GM10847 (cell line): ENCODE data around the gene PMEL.
A peak's percentile ranks its signal among the peaks of the same experiment; 100 is the strongest.

ENCODE experiments used
- POLR2A ChIP-seq: IDR thresholded peaks from 2 replicates; pipeline ENCODE4 v1.6.1; 2011; ENCODE audit not compliant: insufficient read length; ENCODE audit errors: extremely low read depth

The PMEL gene

GRCh38 chr12:55985341-55985740 lies 19.5 kb upstream of the PMEL start:
- no peak for TF ChIP-seq POLR2A

DNA sequence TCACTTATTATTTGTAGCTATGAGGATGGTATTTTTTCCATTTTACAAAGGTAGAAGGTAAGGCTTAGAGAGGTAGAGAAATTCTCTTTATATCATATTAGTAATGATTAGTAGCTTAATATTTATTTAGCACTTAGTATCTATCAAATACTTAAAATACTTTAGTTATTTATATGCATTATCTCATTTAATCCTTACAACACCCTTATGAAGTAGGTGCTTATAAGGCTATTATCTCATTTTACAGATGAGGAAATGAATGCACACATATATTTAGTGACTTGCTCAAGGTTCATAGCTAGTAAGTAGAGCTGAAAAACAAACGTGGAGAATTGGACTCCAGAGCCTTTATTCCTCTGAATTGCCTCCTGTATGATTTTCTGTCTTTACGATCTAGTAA lies 19.0 kb upstream of the PMEL start:
- TF ChIP-seq POLR2A = no peak

DNA sequence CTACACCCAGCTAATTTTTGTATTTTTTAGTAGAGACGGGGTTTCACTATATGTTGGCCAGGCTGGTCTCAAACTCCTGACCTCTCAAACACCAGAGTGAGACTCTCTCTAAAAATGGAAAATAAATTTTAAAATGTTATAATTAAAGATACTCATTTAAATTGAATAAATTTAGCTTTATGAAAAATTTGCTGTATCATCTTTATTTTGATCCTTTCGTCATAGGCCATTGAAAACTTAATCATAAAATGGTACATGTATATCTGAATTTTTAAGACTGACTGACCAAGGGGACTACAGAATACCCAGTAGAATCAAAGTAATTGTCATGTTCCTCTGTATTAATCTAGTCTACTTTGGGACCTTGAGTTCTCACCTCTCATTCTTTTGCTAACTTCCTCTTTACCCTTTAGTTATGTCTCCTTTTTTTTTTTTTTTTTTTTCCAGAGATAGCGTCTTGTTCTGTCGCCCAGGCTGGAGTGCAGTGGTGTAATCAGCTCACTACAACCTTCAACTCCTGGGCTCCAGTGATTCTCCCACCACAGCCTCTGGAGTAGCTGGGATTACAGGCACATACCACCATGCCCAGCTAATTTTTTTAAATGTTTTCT lies 17.5 kb upstream of the PMEL start:
- TF ChIP-seq POLR2A = no peak

DNA sequence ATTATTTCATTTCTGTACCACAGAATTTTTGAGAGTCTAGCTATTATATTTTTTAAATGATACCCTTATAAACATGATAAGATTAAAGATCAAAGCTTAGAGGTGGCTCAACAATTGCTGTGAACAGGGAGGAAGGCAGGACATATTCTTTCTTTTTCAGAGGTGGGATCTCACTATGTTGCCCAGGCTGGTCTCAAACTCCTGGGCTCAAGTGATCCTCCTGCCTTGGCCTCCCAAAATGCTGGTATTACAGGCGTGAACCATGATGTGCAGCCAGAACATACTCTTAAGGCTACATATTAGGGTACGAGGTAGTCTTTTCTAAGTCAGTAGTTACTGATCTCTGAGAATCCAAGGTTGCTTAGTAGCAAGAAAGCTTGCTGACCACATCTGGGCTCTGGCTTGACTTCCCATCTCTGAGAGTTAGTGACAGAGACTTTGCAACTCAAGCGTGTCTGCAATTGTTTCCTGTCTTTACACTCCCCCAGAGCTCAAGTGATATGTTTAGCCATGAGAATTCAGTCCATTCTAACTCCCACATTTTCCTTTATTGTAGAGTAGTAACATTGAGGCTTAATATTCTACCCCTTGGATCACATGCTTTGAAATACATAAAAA lies 16.6 kb upstream of the PMEL start:
- no peak for TF ChIP-seq POLR2A

DNA sequence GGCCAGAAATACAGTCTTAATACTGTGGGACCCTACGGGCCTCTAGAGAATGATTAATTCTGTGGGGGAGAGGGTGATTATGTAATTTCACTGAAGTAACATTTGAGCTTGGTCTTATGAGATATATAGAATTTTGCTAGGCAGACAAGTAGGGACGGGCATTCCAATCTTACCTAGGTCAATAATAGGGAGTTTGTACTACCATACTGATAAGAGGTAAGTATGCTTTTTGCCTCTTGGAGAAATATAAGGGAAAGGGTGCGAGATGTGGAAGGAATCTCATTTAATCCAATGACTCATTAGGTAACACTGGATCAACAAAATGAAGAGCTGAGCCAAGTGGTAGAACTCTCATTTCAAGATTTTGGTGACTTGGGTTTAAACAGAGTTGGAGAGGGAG lies 13.2 kb upstream of the PMEL start:
- TF ChIP-seq POLR2A = no peak

DNA sequence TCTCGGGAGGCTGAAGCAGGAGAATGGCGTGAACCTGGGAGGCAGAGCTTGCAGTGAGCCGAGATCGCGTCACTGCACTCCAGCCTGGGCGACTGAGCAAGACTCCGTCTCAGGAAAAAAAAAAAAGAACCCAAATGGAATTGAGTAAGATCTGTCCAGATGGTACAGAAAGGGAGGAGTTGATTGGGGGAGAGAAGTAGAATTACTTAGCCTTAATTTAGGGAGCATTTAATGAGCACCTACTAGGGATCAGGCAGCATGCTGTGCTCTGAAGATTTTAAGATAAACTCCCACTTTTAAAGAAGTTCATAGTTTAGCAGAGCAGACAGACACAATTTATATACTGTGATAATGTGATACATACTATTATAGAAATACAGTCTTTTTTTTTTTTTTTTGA lies 12.6 kb upstream of the PMEL start:
- TF ChIP-seq POLR2A = no peak

GRCh38 chr12:55974308-55974730 lies 8.5 kb upstream of the PMEL start:
- no peak for TF ChIP-seq POLR2A

- TF ChIP-seq POLR2A = peak; percentile 86
These were observed 7.9 kb upstream of the PMEL start, which contains the start of gene RAB5B for GRCh38 chr12:55973599-55974307. Gene RAB5B (plus strand): TSS chr12:55974078. CDS start chr12:55986961, 12,883 bp downstream.

- TF ChIP-seq POLR2A = no peak
These were observed 7.2 kb upstream of the PMEL start for GRCh38 chr12:55972911-55973598.

GRCh38 chr12:55972456-55972855 lies 6.6 kb upstream of the PMEL start:
- TF ChIP-seq POLR2A = no peak

DNA sequence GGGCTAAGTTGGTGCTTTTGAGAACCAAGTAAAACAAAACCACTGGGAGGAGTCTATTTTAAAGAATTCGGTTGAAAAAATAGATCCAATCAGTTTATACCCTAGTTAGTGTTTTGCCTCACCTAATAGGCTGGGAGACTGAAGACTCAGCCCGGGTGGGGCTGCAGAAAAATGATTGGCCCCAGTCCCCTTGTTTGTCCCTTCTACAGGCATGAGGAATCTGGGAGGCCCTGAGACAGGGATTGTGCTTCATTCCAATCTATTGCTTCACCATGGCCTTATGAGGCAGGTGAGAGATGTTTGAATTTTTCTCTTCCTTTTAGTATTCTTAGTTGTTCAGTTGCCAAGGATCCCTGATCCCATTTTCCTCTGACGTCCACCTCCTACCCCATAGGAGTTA lies 6.2 kb upstream of the PMEL start:
- no peak for TF ChIP-seq POLR2A

GRCh38 chr12:55970775-55971174 lies 4.9 kb upstream of the PMEL start:
- no peak for TF ChIP-seq POLR2A

DNA sequence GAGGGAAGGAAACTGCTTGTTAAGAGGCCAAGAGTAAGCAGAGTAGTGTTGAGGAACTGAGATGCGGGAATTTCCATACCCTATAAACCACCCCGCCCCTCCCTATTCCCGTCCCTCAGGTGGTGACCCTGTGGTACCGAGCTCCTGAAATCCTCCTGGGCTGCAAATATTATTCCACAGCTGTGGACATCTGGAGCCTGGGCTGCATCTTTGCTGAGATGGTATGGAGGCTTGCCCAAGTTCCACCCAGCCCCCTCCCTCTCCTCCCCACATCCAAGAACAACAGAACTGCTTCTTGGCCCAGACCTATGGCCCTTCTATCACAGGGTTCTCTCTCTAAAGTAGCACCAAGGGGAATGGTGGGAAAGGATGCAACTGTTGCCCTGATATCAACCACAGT lies 3.5 kb upstream of the PMEL start:
- no peak for TF ChIP-seq POLR2A

DNA sequence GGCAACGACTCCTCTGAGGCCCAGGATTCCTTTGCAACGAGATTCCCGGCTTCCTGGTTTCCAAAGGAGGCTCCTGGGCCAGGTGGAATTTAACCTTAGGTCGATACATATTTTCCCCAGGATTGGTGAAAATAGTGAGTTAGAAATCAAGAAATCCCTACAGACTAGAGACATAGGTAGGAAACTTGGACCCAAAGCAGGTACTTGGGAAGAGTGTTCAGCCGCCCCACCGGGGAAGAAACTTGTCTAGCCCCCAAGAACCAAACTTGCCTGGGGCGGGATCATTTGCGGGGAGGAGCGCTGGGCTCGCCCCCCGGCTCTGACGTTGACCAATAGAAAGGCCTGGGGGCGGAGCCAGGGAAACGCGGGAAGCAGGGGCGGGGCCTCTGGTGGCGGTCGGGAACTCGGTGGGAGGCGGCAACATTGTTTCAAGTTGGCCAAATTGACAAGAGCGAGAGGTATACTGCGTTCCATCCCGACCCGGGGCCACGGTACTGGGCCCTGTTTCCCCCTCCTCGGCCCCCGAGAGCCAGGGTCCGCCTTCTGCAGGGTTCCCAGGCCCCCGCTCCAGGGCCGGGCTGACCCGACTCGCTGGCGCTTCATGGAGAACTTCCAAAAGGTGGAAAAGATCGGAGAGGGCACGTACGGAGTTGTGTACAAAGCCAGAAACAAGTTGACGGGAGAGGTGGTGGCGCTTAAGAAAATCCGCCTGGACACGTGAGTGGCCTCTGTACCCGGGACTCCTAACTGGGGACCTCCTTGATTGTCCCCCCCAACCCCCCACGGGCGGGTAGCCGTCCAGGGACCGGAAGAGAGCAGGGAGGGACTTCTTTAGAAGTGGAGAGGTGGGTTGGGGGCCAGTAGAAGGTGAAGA lies 803 bp upstream of the PMEL start, which contains the start of gene CDK2:
Gene CDK2 (plus strand): TSS at position 423 of the 874 bp plus-strand sequence. CDS start 179 bp downstream, at position 602.
- peak; percentile 76 for TF ChIP-seq POLR2A

DNA sequence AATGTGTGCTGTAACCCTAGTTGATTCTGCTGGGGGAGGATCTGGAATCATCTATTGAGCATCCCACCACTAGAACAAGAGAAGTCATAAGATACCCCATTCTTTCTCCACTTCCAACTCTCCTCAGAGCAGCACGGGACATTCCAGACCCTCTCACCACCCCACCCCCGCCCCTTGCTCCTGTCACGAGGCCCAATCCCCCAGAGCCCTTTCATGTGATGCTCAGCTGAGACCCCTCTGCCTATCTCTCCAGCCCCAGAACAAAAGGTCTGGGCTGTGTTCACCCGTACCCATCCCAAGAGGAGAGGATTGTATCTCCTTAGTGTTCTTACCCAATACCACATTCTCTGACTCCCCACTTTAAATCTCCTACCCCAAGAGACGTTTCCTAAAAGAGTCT lies 602 bp downstream of the PMEL start:
- no peak for TF ChIP-seq POLR2A

DNA sequence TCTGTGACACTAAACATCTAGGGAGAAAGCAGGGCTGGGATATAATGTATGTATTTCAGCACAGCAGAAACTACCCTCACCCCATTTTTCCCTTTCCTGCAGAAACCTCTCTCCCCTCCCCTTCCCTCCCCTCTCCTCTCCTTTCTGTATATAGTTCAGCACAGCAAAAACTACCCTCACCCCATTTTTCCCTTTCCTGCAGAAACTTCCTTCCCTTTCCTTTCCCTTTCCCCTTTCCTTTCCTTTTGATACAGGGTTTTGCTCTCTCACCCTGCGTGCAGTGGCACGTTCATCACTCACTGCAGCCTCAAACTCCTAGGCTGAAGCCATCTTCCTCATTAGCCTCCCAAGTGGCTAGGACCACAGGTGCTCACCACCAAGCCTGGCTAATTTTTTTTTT lies 2.1 kb downstream of the PMEL start:
- TF ChIP-seq POLR2A = no peak
